Stimulated activated CD4-positive, alpha-beta T cell treated with anti-CD3 and anti-CD28 coated beads, Interleukin-1b, Interleukin-23, amount 100 ng/mL, for 4 hours (primary cell): ENCODE results near the gene AATK.

Source experiments
- DNase-seq, 2 donors: peaks; one replicate each; pipeline ENCODE4 v3.0.0-alpha.2; 2020; ENCODE audit warnings: low read depth in 2 of 2

AATK gene

DNA sequence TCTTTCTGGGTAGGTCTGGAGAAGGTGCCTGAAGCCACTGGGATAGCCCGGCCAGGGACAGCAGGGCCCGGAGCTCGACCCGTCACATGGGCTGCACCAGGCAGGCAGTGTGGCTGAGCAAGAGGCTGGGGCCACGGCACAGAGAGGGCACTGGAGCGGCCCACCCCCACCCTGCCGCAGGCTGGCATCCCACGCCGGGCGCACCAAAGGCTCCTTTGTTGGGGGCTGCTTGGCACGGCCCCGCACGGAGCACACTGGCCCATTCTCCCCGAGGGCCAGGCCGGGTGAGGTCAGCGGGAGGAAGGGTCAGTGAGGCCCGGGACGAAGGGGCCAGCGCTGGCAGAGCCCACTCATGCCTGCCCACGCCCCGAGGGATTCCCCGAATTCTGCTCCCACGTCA lies 37.2 kb downstream of the AATK start:
- DNase-seq: no peak

- DNase-seq: no peak
Observed at GRCh38 chr17:81128338-81128737, 37.7 kb downstream of the AATK start.

DNA sequence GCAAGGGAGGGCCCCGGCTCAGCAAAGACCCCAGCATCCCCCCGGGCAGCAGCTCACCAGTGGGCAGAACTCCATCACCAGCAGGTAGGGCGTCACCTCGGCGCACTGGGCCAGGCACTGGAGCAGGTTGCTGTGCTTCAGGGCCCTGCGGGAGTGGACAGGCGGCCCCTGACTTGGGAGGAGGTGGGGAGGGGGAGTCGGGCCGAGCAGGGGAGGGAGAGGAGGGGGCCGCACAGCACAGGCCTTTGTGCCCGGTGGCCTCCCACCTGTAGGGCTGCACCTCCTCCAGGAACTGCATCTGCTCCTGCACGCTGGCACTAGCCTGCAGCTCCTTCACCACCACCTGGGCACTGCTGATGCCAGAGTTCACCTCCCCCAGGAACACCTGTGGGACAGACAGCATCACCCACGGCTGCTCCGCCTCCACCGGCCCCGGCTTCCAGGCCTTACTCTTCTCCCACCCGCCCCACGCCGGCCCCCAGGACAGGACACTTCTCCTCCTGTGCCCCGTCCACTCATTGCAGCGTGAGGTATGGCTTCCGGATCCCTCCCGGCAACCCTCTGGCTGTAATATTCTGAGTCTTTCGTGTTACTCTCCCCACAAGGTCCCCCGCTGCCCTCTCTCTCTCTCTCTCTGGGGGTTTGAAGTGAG lies 38.4 kb downstream of the AATK start:
- DNase-seq: no peak

GRCh38 chr17:81127133-81127455 lies 38.9 kb downstream of the AATK start:
- DNase-seq: no peak

DNA sequence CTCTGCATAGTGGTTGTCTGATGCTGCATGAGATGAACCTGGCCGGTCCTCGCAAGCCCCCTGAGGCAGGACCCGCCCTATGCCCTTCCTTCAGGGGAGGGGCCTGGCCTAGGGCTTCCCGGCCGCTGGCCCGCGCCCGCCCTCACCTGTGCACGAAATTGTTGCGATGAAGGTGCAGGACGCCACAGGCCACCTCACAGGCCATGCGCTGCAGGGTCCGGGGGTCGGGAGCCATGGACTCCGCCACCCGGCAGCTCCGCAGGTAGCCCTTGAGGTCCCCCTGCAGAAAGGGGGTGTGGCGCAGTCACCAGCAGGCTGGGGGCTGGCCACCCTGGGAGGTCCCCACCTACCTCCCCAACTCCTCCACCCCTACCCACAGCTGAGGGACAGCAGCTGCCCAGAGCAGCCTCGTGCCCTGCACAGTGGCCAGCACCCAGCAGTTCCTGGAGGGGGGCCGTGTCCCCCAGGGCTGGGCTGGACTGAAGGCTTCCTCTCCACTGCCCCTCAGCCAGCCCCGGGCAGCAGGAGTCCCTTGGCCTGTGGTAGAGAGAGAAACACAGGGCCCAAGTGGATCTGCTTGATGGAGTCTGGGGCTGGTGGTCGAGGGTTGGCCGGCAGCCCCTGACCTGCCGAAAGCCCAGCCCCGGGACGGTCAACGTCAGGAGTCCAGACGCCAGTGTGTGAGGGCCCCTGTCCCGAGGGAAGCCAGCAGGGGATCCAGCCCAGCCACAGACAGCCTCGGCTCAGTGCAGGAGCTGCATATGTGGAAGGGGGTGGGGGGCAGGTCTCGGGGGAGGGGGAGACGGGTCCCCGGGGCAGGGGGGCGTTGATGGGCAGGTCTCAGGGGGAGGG lies 39.5 kb downstream of the AATK start:
- DNase-seq: no peak

DNA sequence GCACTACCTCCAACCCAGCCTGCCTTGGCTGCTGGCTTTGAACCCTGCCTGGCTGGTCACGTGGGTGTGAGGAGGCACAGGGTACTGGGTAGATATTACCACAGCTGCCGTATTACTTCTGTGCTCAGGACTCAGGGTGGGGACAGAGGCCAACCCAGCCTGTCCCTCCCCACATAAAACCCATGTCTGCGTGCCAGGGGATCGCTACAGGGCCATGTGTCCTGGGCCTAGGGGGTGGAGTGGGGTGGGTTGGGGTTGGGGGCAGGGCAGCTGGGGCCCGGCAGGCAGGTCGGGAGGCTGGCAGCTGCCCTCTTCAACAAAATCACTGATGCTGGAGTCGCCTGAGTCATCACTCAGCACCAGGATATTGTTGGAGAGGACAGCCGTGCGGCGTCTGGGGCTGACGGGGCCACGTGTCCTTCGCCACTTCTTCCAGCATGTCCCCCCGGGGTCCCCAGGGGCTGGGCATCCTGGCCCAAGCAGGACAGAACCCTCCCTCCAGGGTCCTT lies 40.4 kb downstream of the AATK start:
- no peak for DNase-seq

DNA sequence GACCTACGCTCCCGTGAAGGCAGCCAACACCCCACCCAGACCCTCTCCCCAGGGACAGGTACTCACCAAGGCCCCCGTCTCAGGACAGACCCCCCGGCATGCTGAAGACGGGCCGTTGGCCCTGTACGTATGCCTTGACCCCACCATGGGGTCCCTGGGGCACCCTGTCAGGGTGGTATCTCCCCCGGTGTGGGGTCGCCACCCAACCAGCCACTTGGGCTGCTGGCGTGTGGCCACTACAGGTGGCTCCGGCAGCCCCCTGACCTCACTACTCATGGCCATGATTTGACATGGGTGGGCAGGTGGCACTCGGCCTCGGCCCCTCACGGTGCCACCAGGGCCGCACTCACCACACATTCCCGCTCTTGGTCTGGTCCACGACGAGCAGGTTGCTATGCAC lies 41.6 kb downstream of the AATK start:
- DNase-seq: no peak

DNA sequence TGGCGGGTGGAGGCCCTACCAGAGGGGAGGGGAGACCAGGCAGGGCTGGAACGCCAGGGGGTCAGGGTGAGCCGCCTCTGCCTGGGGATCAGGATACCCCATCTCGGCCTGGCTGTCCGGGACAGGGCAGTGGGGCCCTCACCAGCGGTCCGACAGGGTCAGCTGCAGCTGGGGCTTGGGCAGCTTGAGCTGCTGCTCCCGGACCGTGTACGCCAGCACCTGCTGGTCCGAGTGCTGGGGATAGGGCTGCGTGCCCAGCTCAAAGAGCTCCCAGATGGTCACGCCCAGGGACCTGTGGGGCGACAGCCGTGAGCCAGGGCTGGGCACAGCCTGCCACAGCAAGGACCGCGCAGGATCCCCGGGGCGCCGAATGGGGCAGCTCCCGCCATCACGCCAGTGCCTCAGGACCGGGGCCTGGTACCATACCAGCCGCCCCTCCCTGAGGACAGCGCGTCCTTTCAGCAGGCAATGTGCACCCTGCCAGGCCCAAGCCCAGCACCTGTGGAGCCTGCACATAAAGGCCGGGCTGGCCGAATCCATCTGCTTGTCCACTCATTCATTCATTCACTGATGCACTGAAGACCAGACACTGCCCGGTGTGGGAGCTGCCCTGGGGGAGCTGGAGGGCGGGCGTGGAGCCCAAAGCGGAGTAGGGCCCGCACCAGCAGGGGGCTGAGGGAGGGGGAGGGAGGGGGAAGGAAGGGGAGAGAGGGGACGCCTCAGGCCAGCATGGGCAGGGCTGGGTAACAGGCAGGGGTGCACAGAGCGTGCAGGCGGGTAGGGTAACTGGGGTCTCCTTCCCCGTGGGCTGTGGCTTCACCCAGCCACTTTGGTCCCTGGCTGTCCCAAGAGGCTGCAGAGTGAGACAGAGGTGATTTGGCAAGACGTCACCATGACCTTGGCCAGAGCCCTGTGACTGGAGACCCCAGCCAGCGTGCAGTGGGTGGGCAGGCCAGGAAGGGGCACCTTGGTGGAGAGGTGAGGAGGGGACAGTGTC lies 42.7 kb downstream of the AATK start:
- DNase-seq: no peak

GRCh38 chr17:81121841-81122733 lies 43.9 kb downstream of the AATK start:
- no peak for DNase-seq

- DNase-seq: no peak
Observed at GRCh38 chr17:81120695-81121621, 45.1 kb downstream of the AATK start.

DNA sequence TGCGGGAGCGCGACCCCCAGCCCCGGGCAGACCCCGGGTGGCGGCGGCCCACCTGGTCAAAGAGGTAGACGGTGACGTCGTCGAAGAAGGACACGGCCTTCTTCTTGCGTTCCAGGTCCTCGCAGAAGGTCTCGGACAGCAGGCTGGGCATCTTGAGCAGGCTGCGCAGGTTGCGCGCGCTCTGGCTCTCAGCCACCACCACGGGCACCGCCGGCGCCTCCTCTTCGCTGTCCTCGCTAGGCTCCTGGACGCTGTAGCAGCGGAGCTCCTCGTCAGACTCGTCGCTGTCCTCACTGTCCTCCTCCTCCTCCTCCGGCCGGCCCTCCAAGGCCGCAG lies 45.9 kb downstream of the AATK start:
- no peak for DNase-seq

- DNase-seq: peak; percentile 74 to 75
Observed at GRCh38 chr17:81119223-81120148, 46.5 kb downstream of the AATK start.

GRCh38 chr17:81118308-81119221 lies 47.5 kb downstream of the AATK start:
- no peak for DNase-seq

DNA sequence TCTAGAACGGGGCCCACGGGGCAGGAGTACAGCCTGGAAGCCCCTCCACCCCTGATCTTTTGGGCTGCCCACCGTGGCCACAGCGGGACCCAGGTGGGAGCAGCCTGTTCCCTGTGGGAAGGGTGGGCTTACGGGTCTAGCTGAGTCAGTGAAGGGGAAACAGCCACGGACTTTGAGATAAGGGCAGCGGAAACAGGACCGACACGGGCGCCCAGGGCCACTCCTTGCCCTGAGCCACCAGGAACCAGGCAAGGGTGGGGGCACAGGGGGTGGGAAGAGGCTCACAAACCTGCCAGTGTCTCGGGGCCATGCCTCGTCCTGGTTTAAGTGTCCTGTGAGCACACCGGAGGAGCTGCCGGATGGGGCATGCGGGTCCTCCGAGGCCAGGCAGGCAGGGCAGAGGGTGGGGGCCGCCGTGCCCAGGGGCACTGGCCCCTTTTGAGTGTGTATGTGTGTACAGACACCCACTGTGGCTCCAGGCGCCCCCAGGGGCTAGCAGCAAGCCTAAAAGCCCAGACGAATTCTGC lies 48.3 kb downstream of the AATK start:
- no peak for DNase-seq

- DNase-seq: no peak
Observed at GRCh38 chr17:81116704-81117103, 49.3 kb downstream of the AATK start.

GRCh38 chr17:81115749-81116464 lies 50.1 kb downstream of the AATK start:
- DNase-seq: no peak

DNA sequence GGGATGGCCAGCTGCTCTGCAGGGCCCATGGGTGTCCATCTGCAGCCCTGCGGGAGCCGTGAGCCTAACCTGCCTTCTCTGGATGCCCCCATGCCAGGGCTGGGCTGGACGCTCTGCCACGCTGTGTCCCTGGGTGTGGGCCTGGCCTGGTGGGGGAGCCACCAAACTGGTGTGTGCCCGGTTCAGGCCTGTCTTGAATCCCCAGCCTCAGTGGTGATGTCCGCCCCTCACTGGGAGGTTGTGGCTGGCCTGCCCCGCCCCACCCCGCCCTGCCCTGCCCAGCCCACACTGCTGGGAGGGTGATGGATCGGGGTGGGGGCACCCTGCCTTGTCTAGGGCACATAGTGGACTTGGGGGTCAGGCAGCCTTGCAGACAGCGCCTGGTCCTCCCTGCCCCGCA lies 50.8 kb downstream of the AATK start:
- DNase-seq: no peak
